Loucy (cell line): Measurements from ENCODE around the gene VCX3A.

Experiments
- H2AFZ ChIP-seq: fragments of 200-600 bp; sonication (generic); 2 replicates; pipeline ENCODE4 v1.6.0; 2016; ENCODE audit warnings: antibody characterized with exemption, mild to moderate bottlenecking, low read length, moderate library complexity
- H3F3A ChIP-seq: fragments of 200-600 bp; 2 replicates; pipeline ENCODE4 v1.6.0; 2016; ENCODE audit warnings: antibody characterized with exemption, low read depth, mild to moderate bottlenecking
- H3K27me3 ChIP-seq: fragments of 200-600 bp; sonication (generic); 2 replicates; pipeline ENCODE4 v1.6.1; 2014; ENCODE audit warnings: low read length, mild to moderate bottlenecking; ENCODE audit not compliant: insufficient read depth, poor library complexity, severe bottlenecking
- H3K36me3 ChIP-seq: fragments of 200-600 bp; sonication (generic); 2 replicates; pipeline ENCODE4 v1.6.1; 2016; ENCODE audit warnings: low read length; ENCODE audit not compliant: insufficient read depth
- H3K4me1 ChIP-seq: fragments of 200-600 bp; sonication (generic); 2 replicates; pipeline ENCODE4 v1.5.1; 2014; ENCODE audit warnings: low read length, mild to moderate bottlenecking; ENCODE audit not compliant: insufficient read depth, poor library complexity, severe bottlenecking
- H3K4me2 ChIP-seq: fragments of 200-600 bp; sonication (generic); 2 replicates; pipeline ENCODE4 v1.6.0; 2014; ENCODE audit warnings: antibody characterized with exemption, low read length, low read depth, mild to moderate bottlenecking; ENCODE audit not compliant: poor library complexity, severe bottlenecking
- H3K4me3 ChIP-seq: fragments of 200-600 bp; sonication (generic); 2 replicates; pipeline ENCODE4 v1.5.1; 2014; ENCODE audit warnings: low read length, mild to moderate bottlenecking, mixed read lengths; ENCODE audit not compliant: poor library complexity, severe bottlenecking
- H3K79me2 ChIP-seq: fragments of 200-600 bp; sonication (generic); 2 replicates; pipeline ENCODE4 v1.6.1; 2014; ENCODE audit warnings: low read length; ENCODE audit not compliant: insufficient read depth
- H3K9ac ChIP-seq: fragments of 200-600 bp; sonication (generic); 2 replicates; pipeline ENCODE4 v1.6.0; 2014; ENCODE audit warnings: mild to moderate bottlenecking, low read depth, low read length, moderate library complexity; ENCODE audit not compliant: poor library complexity, severe bottlenecking
- H3K9me2 ChIP-seq: fragments of 200-600 bp; sonication (generic); replicated peaks from 2 replicates; pipeline ENCODE4 v1.6.1; 2016; ENCODE audit warnings: low read depth, low read length, mixed read lengths
- H3K9me3 ChIP-seq: fragments of 200-600 bp; sonication (generic); 2 replicates; pipeline ENCODE4 v1.6.1; 2014; ENCODE audit warnings: mild to moderate bottlenecking, antibody characterized with exemption, low read length, low read depth; ENCODE audit not compliant: insufficient read depth
- H4K20me1 ChIP-seq: fragments of 200-600 bp; sonication (generic); 2 replicates; pipeline ENCODE4 v1.6.0; 2014; ENCODE audit warnings: antibody characterized with exemption, low read length, mild to moderate bottlenecking; ENCODE audit not compliant: insufficient read depth, poor library complexity, severe bottlenecking
- EZH2phosphoT487 ChIP-seq: fragments of 200-600 bp; IDR thresholded peaks from 2 replicates; pipeline ENCODE4 v1.6.1; 2018; ENCODE audit warnings: antibody characterized with exemption, mild to moderate bottlenecking, moderate library complexity, borderline replicate concordance
- TF ChIP-seq, protein P1 (sequence below): fragments of 200-600 bp; sonication (generic); conservative IDR thresholded peaks from 2 replicates; pipeline ENCODE4 v1.5.1; 2014; ENCODE audit warnings: mild to moderate bottlenecking, antibody characterized with exemption, low read length

The VCX3A gene

DNA sequence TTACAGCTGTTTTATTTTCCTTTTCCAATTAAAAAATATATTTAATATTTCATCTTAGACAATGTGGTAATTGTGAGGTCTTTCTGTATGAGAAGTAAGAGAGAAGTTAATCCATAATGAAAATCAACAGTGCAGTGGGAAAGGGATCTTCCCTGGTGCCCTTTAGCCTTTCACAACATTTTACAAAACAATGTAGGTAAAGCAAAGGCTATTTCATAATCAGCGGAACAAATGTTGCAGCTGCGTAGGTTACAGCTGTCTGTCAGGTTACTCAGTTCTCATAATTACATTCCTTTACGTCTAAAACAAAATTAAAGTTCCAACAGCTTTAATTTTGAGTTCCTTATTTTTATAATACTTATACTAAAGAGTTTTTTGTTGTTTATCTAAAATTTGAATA, 22.8 kb upstream of the VCX3A start:
- no peak overlapping the region for H2AFZ ChIP-seq
- H3K4me2 ChIP-seq = no peak overlapping the region
- H3K27me3 ChIP-seq = no peaks in the 10 kb centered on the region

GRCh38 chrX:6550999-6551398, 16.1 kb upstream of the VCX3A start:
- no peaks in the 10 kb centered on the region for H3K27me3 ChIP-seq
- no peak overlapping the region for H3K4me3 ChIP-seq
- no peaks in the 10 kb centered on the region for H3K4me1 ChIP-seq
- no peak overlapping the region for H3K4me2 ChIP-seq
- TF ChIP-seq EZH2phosphoT487 = no peak
- TF ChIP-seq, protein P1, sequence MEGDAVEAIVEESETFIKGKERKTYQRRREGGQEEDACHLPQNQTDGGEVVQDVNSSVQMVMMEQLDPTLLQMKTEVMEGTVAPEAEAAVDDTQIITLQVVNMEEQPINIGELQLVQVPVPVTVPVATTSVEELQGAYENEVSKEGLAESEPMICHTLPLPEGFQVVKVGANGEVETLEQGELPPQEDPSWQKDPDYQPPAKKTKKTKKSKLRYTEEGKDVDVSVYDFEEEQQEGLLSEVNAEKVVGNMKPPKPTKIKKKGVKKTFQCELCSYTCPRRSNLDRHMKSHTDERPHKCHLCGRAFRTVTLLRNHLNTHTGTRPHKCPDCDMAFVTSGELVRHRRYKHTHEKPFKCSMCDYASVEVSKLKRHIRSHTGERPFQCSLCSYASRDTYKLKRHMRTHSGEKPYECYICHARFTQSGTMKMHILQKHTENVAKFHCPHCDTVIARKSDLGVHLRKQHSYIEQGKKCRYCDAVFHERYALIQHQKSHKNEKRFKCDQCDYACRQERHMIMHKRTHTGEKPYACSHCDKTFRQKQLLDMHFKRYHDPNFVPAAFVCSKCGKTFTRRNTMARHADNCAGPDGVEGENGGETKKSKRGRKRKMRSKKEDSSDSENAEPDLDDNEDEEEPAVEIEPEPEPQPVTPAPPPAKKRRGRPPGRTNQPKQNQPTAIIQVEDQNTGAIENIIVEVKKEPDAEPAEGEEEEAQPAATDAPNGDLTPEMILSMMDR = no peak
- no peaks in the 10 kb centered on the region for H3K79me2 ChIP-seq
- H3K9me2 ChIP-seq = no peaks in the 10 kb centered on the region
- H3K36me3 ChIP-seq = no peaks in the 10 kb centered on the region
- H3F3A ChIP-seq = no peaks in the 10 kb centered on the region
- H3K9me3 ChIP-seq = no peaks in the 10 kb centered on the region
- H2AFZ ChIP-seq = no peak overlapping the region
- H3K9ac ChIP-seq = no peak overlapping the region
- H4K20me1 ChIP-seq = no peaks in the 10 kb centered on the region

More for the DNA sequence above, 22.8 kb upstream of the VCX3A start:
- Histone ChIP-seq H3K79me2 (no peaks in the 10 kb centered on the region), H4K20me1 (no peaks in the 10 kb centered on the region), H3K4me3 (no peak overlapping the region), H3K4me1 (no peaks in the 10 kb centered on the region), H3F3A (no peaks in the 10 kb centered on the region), H3K9me2 (no peaks in the 10 kb centered on the region), H3K9ac (no peak overlapping the region), H3K36me3 (no peaks in the 10 kb centered on the region), H3K9me3 (no peaks in the 10 kb centered on the region)
- TF ChIP-seq, protein P1 = no peak
- TF ChIP-seq EZH2phosphoT487 = no peak

DNA sequence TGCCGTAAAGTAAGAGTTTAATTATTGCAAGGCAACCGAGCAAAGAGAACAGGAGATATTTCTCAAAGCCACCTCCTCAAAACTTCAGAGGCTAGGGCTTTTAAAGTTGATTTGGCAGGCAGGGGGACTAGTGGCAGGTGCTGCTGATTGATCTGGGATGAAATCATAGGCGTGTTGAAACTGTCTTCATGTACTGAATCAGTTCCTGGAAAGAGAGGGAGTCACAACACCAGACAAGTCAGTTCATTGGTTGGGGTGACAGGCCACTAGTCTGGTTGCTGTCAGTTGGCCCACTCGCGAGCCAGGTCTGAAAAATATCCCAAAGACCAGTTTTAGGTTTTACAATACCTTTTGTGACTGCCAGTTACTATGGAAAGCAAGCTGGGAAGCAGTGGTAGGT, 10.8 kb upstream of the VCX3A start:
- H3K9me3 ChIP-seq = no peaks in the 10 kb centered on the region
- TF ChIP-seq, protein P1 = no peak
- no peak for TF ChIP-seq EZH2phosphoT487
- H3K27me3 ChIP-seq = no peaks in the 10 kb centered on the region
- H3K79me2 ChIP-seq = no peaks in the 10 kb centered on the region
- H3F3A ChIP-seq = no peaks in the 10 kb centered on the region
- H3K4me1 ChIP-seq = no peaks in the 10 kb centered on the region
- no peaks in the 10 kb centered on the region for H4K20me1 ChIP-seq
- H3K4me3 ChIP-seq = no peak overlapping the region
- no peaks in the 10 kb centered on the region for H3K36me3 ChIP-seq
- no peaks in the 10 kb centered on the region for H3K9me2 ChIP-seq
- no peak overlapping the region for H2AFZ ChIP-seq
- H3K4me2 ChIP-seq = no peak overlapping the region
- no peak overlapping the region for H3K9ac ChIP-seq
